ELR (cell line): ENCODE data around the gene ELF3.
A peak's percentile ranks its signal among the peaks of the same experiment; 100 is the strongest.
"Not testable (repeated sequence)": the region's sequence is repeated elsewhere in the genome, so short reads cannot be mapped to it uniquely, and the experiment has no call there.

Experiments used
- DNase-seq: peaks from one replicate; pipeline ENCODE4 v3.0.0-alpha.2; 2015; ENCODE audit warnings: low read depth

The ELF3 gene

DNA sequence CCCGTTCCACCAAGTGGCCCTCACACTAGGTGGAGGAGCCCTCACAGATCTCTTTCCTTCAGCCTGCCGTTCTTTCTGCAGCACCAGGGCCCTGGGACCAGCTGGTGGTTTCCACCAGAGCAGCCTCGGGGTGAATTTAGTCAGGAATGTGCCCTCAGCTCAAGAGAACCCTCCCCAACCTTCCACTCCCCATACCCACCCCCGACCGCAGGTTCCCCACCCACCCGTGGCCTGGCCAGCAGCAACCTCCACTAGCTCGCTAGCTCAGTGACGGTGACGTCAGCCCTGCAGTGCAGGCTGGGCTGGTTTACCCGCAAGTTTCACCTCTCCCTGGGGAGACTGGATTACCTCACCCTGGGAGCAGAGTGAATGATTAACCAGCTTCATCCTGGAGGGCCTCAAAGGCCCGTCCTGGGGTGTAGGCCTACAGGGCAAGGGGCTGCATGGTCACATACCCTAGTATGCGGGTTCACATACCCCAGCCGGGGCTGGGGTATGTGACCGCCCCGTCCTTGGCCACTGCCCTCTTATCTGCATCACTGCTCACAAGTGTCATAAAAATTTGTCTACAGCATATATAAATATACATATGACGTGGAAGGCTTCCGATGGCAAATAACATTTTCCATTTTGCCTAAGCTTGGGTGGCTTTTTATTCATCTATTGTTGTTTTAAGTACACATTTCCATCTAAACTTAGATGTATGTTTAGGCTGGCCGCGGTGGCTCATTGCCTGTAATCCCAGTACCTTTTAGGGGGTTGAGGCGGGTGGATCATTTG lies 24.5 kb downstream of the ELF3 start:
- peak; percentile 91 for DNase-seq

DNA sequence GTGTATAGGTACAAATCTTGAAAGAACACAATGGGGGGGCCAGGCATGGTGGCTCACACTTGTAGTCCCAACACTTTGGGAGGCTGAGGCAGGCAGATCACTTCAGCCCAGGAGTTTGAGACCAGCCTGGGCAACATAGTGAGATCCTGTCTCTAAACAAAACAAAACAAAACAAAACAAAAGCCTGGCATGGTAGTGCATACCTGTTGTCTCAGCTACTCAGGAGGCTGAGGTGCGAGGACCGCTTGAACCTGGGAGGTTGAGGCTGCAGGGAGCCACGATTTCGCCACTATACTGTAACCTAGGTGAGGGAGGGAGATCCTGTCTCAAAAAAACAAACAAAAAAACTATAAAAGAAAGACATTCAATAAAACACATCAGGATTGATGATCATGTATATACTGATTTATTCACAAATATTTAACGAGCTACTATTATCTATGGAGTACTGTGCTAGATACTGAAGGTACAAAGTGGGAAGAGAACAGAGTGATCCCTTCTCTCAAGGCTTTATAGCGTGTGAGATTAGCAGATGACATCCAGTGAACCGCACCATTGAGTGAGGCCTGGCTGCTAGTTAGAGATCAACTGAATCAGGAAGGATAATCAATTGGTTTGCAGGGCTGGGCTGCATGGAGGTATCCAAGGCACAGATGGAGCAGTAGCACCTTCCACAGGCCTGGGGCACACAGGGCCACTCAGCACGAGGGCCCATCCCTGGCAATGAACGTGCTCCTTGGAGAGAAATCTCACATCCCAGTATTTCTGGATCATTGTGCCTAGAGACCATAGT lies 26.4 kb downstream of the ELF3 start:
- no peak for DNase-seq

DNA sequence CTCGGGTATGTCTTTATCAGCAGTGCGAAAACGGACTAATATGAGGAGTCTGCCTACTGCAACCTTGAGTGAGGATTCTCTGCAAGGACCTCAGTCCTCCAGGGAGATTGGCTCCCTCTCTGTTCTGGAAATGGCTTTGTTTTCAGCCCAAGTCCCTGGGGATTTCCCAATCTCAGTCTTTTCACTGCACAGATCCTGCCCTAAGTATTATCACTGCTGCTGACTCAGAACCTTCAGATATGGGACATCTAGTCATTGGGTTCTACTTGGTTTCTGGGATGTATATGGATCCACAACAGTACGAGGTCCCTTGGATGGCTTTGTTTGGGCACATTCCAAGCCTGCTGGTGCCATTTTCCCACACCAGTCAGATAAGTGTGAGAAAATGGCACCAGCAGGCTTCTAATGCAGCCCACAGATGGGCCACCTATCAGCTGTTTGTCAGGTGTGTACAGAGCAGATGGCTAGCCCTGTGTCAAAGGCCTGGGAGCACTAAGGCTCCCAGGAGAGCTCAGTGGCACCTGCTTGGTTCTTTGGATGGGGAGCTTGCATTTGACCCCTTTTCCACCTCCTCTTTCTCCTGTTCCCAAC lies 27.4 kb downstream of the ELF3 start:
- no peak for DNase-seq

DNA sequence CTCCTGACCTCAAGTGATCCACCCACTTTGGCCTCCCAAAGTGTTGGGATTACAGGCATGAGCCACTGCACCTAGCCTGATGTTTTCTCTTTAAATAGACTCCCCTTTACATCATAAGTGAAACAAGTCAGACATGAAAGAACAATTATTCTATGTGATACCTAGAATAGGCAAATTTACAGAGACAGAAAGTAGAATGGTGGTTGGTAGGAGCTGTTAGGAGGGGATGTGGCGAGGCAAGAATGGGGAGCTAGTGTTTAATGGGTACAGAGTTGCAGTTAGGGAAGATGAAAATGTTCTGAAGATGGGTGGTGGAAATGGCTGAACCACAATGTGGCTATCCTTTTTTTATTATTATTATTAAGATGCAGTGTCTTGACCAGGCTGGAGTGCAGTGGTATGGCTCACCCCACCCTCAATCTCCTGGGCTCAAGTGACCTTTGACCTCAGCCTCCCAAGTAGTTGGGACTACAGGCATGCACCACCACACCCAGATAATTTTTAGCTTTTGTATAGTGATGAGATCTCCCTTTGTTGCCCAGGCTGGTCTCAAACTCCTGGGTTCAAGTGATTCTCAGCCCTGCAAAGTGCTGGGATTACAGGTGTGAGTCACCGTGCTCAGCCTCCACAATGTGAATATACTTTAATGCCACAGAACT lies 28.4 kb downstream of the ELF3 start:
- DNase-seq, result no peak

DNA sequence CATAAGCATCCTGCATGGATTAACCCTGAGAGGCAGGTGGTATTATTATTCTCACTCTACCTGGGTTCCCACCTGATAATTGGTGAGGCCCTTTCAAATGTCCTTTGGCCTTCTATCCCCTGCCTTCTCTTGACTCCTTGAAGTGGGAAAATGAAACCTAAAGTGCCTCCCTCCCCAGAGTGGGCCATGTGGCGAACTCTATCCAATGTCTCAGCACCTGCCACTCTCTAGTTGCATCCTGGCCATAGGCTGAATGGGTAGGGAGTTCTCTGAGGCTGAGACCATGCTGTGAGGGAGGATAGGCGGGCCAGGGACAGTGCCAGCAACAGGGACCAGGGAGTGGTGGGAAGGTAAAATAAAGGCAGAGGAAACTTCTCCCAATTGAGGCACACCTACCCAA lies 35.3 kb downstream of the ELF3 start:
- DNase-seq, result no peak

DNA sequence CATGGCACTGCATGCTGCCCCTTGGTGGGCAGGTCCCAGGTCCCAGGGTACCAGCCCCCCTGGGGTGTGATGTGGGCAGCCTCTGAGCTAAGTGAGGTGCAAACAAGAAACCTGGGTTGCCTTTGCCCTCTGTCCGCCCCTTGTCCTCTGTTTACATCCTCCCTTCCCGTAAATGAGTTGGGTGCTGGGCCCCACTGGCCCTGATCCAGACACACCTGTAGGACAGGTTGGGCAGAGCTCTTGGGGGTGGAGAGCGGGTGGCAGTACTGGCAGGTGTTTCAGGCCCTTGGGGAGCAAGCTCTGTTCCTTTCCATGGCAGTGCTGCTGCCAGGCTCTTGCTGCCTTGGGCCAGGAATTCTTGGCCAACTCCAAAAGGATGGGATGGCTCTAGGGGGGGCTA lies 35.8 kb downstream of the ELF3 start:
- no peak for DNase-seq

DNA sequence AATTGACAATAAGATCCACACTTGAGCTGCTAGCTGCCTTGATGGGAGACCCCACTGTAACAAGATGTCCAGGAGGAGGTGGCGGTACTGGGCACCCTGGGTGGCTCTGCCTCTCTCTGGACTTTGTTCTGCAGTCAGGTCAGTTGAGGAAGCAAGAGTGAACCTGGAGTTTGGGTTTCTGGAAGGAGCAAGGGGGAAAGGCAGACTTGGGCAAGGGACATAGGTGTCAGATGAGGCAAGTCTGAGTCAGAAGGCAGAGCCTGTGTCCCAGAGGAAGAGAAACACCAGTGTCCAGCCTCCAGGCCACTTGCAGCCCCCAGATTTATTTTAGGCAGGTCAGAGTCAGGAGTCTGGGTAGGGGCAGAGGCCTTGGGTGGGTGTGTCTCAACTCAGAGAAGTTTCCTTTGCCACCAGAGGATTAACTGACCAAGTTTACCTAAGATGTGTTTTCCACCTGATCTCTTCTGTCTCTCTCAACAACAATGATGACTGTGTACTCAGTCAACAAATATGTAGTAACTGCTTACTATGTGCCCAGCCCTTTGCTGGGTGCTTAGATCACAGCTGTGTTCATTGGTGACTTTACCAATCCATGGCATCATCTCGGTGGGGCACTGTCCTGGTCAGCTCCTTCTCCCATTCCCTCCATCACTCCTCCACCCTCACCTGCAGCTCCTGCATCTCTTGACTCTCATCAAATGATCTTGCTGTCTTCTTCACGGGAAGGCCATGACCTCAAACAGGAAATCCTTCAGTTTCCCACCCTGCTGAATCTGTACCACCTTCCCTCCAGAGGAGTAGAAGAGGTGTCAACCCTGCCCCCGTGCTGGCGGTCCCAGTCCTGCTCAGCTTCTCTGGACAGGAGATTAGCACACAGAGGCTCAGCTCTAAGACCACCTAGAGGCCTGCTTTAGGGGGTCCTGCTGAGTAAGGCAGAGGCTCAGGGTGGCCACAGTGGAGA lies 36.6 kb downstream of the ELF3 start:
- DNase-seq, result peak; percentile 46

DNA sequence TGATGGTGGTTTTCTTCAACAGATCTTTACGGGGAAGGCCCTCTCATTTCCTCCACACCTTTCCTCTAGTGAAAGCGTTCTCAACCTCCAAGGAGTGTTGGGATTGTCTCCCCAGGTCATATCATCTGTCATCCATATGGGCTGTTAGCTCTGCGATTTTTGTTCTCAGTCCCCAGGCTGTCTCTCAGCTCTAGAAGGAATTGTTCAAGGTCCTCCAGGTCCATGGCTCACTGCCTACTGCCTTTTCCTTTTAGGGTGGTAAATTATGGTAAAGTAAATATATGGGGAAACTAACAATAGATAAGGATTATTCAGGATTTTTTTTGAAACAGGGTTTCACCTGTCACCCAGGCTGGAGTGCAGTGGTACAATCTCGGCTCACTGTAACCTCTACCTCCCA lies 37.6 kb downstream of the ELF3 start:
- DNase-seq, result no peak

DNA sequence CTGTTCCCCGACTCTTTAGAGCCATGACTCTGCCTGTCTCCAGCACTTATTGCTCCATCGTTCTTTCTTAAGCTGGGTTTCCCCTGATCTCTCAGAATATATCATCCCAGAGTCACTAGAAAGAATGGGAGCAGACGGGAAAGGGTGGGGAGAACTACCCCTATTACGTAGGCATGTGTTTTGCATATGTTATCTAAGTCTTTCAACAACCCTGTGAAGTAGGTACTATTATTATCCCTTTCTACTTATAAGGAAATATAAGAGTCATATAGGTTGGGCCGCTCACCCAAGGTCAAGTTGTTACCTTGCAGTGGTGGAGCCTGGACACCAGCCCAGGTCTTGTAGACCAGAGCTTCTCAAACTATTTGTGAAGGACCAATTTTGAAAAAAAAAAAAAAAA lies 38.7 kb downstream of the ELF3 start:
- DNase-seq, result no peak

DNA sequence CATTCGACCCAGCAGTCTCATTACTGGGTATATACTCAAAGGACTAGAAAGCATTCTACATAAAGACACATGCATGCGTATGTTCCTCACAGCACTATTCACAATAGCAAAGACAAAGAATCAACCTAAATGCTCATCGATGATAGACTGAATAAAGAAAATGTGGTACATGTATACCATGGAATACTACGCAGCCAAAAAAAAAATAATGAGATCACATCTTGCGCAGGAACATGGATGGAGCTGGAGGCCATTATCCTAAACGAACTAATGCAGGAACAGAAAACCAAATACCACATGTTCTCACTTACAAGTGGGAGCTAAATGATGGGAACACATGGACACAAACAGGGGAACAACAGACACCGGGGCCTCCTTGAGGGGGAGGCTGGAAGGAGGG lies 43.7 kb downstream of the ELF3 start:
- no peak for DNase-seq

DNA sequence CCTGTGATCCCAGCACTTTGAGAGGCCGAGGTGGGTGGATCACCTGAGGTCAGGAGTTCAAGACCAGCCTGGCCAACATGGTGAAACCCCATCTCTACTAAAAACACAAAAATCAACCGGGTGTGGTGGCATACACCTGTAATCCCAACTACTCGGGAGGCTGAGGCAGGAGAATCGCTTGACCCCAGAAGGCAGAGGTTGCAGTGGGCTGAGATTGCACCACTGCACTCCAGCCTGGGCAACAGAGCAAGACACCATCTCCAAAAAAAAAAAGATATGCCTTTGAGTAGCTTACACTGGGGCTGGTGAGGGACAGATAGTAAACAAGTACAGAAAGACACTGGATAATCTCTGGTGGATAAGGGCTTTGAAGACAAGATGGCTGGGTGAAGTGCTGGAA lies 44.3 kb downstream of the ELF3 start:
- DNase-seq, result not testable (repeated sequence)

DNA sequence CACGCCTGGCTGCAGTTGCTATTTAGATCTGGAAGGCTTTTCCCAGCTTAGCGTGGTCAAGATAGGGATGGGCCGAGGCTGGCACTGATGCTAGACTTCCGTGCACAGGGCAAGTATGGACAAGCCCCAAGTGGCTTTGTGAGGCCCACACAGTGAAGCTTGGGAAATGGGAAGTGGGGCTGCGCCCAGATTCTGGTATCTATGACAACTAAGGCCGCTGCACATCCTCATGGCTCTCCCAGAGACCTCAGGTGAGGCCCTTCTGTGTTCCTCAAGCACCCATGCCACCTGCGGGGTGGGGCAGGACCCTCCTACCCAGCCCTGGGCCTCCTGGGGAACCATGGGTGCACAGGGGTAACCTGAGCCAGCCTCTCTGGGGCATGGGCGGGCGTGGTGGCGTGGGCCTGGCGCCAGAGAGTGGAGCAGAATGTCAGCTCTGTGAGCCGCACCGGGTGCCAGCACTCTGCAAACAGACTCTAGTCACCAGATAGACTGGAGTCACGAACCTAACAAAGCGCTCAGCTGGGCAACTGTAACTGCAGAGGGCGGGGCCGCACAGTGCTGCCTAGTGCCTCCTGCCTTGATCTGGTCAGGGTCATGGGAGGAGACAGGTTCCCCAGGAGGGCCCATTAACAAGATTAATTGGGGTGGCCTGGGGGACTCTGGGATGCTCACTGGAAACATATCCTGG lies 46.4 kb downstream of the ELF3 start:
- DNase-seq, result no peak

DNA sequence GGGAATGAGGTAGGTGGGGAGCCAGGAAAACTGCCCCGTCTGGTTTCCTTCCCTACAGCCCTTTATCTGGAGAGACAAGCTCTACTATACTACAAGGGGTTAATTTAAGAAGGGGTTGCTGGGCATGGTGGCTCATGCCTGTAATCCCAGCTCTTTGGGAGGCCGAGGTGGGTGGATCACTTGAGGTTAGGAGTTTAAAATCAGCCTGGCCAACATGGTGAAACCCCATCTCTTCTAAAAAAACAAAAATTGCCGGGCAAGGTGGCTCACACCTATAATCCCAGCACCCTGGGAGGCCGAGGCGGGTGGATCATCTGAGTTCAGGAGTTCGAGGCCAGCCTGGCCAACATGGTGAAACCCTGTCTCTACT lies 46.9 kb downstream of the ELF3 start:
- DNase-seq, result not testable (repeated sequence)

DNA sequence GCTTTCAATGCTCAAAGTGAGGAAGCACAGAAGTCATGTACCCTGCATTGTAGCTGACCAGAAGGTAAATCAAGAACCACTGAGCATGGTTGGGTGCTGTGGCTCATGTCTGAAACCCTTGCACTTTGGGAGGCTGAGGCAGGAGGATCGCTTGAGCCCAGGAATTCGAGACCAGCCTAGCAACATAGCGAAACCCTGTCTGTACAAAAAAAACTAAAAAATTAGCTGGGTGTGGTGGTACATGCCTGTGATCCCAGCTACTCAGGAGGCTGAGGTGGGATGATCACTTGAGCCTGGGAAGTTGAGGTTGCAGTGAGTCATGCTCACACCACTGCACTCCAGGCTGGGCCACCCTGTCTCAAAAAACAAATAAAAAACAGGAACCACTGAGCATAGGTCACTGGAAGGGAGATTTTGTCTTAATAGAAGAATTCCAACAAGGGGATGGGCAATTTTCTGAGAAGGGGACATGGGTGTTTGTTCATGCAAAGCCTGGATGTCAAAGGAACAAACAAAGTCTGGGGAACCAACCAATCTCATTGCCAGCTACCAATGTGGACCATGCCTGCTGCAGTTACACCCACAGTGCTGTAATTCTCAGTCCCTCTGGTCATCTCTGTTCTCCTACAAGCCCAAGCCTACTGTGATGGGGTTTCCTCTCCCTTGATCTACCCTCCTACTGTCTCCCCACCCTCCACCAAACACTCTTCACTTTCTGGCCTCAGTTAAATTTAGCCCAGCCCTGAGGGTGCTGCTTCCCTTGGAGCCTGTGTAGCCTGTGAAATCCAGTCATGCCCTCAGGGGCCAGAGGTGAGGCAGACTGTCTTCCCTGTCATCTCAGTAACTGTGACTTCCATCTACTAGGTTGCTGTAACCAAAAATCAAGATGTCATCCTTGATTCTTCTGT lies 47.9 kb downstream of the ELF3 start:
- DNase-seq, result peak; percentile 61

DNA sequence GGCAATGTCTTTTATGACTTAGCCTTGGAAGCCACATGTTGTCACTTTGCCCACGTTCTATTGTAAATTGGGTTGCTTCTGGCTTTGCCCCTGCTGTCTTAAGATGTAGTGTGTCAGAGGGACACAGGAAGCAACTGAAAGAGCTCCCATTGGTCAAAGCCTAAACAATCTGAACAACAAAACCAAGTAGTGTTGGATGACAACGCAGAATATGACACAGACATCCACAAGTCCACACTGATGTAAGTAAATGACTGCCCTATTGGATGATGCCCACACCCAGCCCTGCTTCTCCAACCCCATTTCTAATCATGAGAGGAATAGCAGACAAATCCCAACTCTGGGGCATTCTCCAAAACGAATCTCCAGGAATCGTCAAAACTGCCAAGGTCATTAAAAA lies 50.7 kb downstream of the ELF3 start:
- no peak for DNase-seq

DNA sequence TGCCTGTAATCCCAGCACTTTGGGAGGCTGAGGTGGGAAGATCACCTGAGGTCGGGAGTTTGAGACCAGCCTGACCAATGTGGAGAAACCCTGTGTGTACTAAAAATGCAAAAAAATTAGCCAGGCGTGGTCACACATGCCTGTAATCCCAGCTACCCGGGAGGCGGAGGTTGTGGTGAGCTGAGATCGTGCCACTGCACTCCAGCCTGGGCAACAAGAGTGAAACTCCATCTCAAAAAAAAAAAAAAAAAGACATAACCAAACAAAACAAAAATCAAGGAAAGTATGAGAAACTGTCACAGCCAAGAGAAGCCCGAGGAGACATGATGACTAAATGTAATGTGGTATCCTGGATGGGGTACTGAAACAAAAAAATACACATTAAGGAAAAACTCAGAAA lies 51.4 kb downstream of the ELF3 start:
- not testable (repeated sequence) for DNase-seq

DNA sequence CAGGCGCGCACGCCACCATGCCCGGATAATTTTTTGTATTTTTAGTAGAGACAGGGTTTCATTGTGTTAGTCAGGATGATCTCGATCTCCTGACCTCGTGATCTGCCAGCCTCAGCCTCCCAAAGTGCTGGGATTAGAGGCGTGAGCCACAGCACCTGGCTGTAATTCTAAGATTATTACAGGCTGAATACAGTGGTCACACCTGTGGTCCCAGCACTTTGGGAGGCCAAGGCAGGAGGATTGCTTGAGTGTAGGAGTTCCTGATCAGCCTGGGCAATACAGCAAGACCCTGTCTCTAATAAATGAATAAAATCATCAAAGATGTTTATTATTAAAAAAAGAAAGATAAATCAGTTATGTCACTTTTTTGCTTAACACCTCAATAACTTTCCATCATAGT lies 52.2 kb downstream of the ELF3 start:
- not testable (repeated sequence) for DNase-seq

DNA sequence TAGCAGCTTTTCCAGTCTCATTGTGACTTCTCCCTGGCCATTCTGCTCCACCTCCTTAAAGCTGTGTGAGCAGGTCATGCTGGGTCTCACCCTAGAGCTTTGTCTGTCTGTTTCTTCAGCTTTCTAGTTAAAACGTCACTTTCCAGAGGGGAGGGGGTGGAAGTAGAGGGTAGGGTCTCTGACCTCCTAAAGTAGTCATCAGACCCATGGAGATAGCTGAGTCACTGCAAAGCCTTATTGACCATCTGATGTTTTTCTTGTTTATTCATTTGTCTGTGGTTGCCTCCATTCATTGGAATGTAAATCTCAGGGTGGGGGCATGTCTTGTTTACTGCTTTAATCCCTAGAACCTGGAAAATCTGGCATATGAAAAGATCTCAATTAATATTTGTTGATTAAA lies 52.7 kb downstream of the ELF3 start:
- peak; percentile 47 for DNase-seq

DNA sequence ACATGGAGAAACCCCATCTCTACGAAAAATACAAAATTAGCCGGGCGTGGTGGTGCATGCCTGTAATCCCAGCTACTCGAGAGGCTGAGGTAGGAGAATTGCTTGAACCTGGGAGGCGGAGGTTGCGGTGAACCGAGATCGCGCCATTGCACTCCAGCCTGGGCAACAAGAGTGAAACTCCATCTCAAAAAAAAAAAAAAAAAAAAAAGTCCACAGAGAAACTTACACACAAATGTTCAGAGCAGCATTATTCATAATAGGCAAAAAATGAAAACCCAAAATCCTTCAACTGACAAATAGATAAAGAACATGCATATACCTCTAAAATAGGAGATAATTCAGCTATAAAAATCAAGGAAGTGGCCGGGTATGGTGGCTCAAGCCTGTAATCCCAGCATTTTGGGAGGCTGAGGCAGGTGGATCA lies 54.5 kb downstream of the ELF3 start:
- DNase-seq, result not testable (repeated sequence)
